Spleen (tissue), 11 donors: ENCODE data around the gene GLIS1. TPM values are rescaled to one million over a fixed set of nuclear protein-coding genes. Genes with fewer than 3 reads are reported as not detected.
A peak's percentile ranks its signal among the peaks of the same experiment; 100 is the strongest.

ENCODE experiments used
- DNase-seq: peaks from one replicate; pipeline ENCODE4 v3.0.0-alpha.2; 2020
- H3K27ac ChIP-seq, 8 donors: fragments of 200-600 bp; sonication (generic) in 7 of 8; 1 replicate in 4 of 8; 2 replicates in 4 of 8; pipeline versions ENCODE4 v1.5.0 to v1.8.0; 2016 to 2021; ENCODE audit warnings: inconsistent platforms in 4 of 8, mild to moderate bottlenecking in 4 of 8, moderate library complexity in 1 of 8
- H3K27me3 ChIP-seq, 7 donors: fragments of 200-600 bp; sonication (generic) in 6 of 7; replicated peaks in 1 of 7; 1 replicate in 4 of 7; 2 replicates in 3 of 7; pipeline versions ENCODE4 v1.5.0 to v1.8.0; 2016 to 2021; ENCODE audit warnings: inconsistent platforms in 3 of 7, mild to moderate bottlenecking in 1 of 7
- H3K36me3 ChIP-seq, 6 donors: fragments of 200-600 bp; sonication (generic) in 5 of 6; 1 replicate in 4 of 6; 2 replicates in 2 of 6; pipeline versions ENCODE4 v1.5.0 to v1.8.0; 2016 to 2021; ENCODE audit warnings: inconsistent platforms in 2 of 6
- H3K4me1 ChIP-seq, 6 donors: fragments of 200-600 bp; sonication (generic) in 5 of 6; 1 replicate in 3 of 6; 2 replicates in 3 of 6; pipeline versions ENCODE4 v1.5.0 to v1.8.0; 2016 to 2021; ENCODE audit warnings: inconsistent platforms in 3 of 6
- H3K4me3 ChIP-seq, 8 donors: fragments of 200-600 bp; sonication (generic) in 7 of 8; 1 replicate in 4 of 8; 2 replicates in 4 of 8; pipeline versions ENCODE4 v1.5.0 to v1.8.0; 2016 to 2021; ENCODE audit warnings: inconsistent platforms in 4 of 8, mild to moderate bottlenecking in 4 of 8, moderate library complexity in 2 of 8
- H3K9me3 ChIP-seq, 8 donors: fragments of 200-600 bp; sonication (generic) in 7 of 8; 1 replicate in 4 of 8; 2 replicates in 4 of 8; pipeline versions ENCODE4 v1.5.0 to v1.8.0; 2016 to 2021; ENCODE audit warnings: inconsistent platforms in 4 of 8
- CTCF ChIP-seq, 11 experiments: fragments of 200-600 bp in 7 of 11; fragments of 450-650 bp in 4 of 11; sonication (generic) in 4 of 11; IDR thresholded peaks in 8 of 11; conservative IDR thresholded peaks in 3 of 11; 1 replicate in 7 of 11; 2 replicates in 4 of 11; pipeline versions ENCODE4 v1.4.0 to v1.8.0; 2016 to 2021; ENCODE audit warnings: antibody characterized with exemption in 11 of 11, inconsistent platforms in 4 of 11, mild to moderate bottlenecking in 1 of 11
- POLR2A ChIP-seq, 3 donors: fragments of 450-650 bp; IDR thresholded peaks; one replicate each; pipeline ENCODE4 v1.5.1; 2017; ENCODE audit warnings: antibody characterized with exemption in 3 of 3, mild to moderate bottlenecking in 1 of 3
- POLR2AphosphoS5 ChIP-seq, 3 donors: sonication (generic); formaldehyde crosslinking; IDR thresholded peaks; one replicate each; pipeline ENCODE4 v1.5.1; 2017; ENCODE audit warnings: antibody characterized with exemption in 3 of 3
- WGBS, 5 donors: extraction: QIAGEN DNeasy Blood & Tissue Kit in 3 of 5; methylation state at CpG; one replicate each; pipeline versions ENCODE4 v1.1.5 to v1.1.7; 2013 to 2018; 5-methylcytosine and 5-hydroxymethylcytosine counted together
- intact Hi-C: fragments of 100-400 bp; cut with DNase I; formaldehyde crosslinking; loops from one replicate; pipeline ENCODE4 v1.15.0; 2023; ENCODE audit warnings: low total_unique reads
- polyA plus RNA-seq, 3 donors: library from polyadenylated mRNA; stranded (reverse); fragments of 200-250 nt; gene quantifications; one replicate each; pipeline ENCODE4 v1.2.1, GENCODE V29; 2013
- total RNA-seq, 7 donors: library from RNA; depleted of rRNA in 3 of 7; stranded (reverse); fragments of >200 nt in 3 of 7; fragmentation: NEBNext Ultra II Directional in 4 of 7; extraction: Animal tissue kit (Norgen Biotek cat#: 25700) in 4 of 7; gene quantifications; one replicate each; pipeline versions ENCODE4 v1.1.0 to v1.2.1, GENCODE V29; 2016 to 2021
- donor health status: healthy with polysubstance abuse.
- donor health status: DM: no; HTN: no; CAD: no; lungs with moderate emphysema.
- donor health status: DM: no; HTN: no; CAD: no.
- donor health status: Bipolar disorder and iron deficiency.
- donor health status: healthy.
- donor health status: DM: no; HTN: no; CAD: no.
- donor health status: DM: yes; HTN: yes; CAD: no.

Gene GLIS1
- total and polyA plus RNA-seq, 10 donors = 0.04 to 0.39 (median 0.26) TPM; not detected in 5

GRCh38 chr1:53551428-53551995, 187.5 kb downstream of the GLIS1 start:
- DNase-seq = peak; percentile 53
- Histone ChIP-seq H3K36me3 (no peaks in the 10 kb centered on the region), H3K4me3 (no peak overlapping the region), H3K27me3 (no peaks in the 10 kb centered on the region), H3K9me3 (no peaks in the 10 kb centered on the region), H3K27ac (no peak overlapping the region), H3K4me1 (no peaks in the 10 kb centered on the region)
- intact Hi-C loops = no loop called here
- 87 to 94% (median 91%) methylated on average over 6 to 8 of the region's 8 CpGs for WGBS, 5 donors
- TF ChIP-seq POLR2A (IDR thresholded peaks at IDR 0.05) = no peak
- TF ChIP-seq POLR2AphosphoS5 (IDR thresholded peaks at IDR 0.05) = no peak
- no peak for TF ChIP-seq CTCF (IDR thresholded peaks at IDR 0.05 in 8 of 11, conservative IDR thresholded peaks at IDR 0.05 in 3 of 11)

DNA sequence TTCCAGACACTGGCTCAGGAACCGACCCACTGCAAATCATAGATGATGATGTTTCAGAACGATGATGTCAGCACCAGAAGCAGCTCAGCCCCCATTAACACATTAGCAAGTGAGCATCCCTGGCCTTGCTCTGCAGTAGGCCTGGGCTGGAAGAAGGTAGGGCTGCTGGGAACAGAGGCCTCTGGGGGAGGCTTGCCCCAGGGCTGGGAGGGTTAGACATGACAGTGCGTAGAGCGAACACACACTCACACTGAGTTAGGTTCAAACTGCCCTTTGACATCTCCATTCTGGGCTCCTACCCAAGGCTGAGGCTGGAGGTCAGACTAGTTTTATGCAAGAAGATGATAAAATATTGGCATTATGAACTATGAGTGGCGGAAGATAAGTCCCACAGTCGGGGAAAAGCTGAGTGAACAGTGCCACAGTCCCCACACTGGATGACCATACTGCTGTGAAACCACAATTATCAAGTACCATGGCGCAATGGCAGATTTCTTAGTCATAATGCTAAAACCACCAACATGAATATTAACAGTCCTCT, 188.7 kb downstream of the GLIS1 start:
- intact Hi-C loops = no loop called here
- Histone ChIP-seq H3K27ac (no peak overlapping the region), H3K4me3 (no peak overlapping the region), H3K9me3 (no peaks in the 10 kb centered on the region), H3K4me1 (no peaks in the 10 kb centered on the region), H3K36me3 (no peaks in the 10 kb centered on the region), H3K27me3 (peaks cover 0 to 5% (median 0%) of the 10 kb centered on the region in 7 donors)
- TF ChIP-seq CTCF (IDR thresholded peaks at IDR 0.05 in 8 of 11, conservative IDR thresholded peaks at IDR 0.05 in 3 of 11) = no peak
- TF ChIP-seq POLR2A (IDR thresholded peaks at IDR 0.05) = no peak
- peak in 2 of 3 donors; percentile 29 to 47 for TF ChIP-seq POLR2AphosphoS5 (IDR thresholded peaks at IDR 0.05)
- 61 to 69% (median 63%) methylated on average over 7 of the region's 7 CpGs for WGBS, 5 donors
- DNase-seq = peak; percentile 55

- intact Hi-C loops = no loop called here
- no peak for TF ChIP-seq POLR2A (IDR thresholded peaks at IDR 0.05)
- no peak for TF ChIP-seq POLR2AphosphoS5 (IDR thresholded peaks at IDR 0.05)
- TF ChIP-seq CTCF (IDR thresholded peaks at IDR 0.05 in 8 of 11, conservative IDR thresholded peaks at IDR 0.05 in 3 of 11) = no peak
- H3K4me3 ChIP-seq = no peak overlapping the region
- no peaks in the 10 kb centered on the region for H3K4me1 ChIP-seq
- peaks cover 0 to 5% (median 0%) of the 10 kb centered on the region in 7 donors for H3K27me3 ChIP-seq
- no peak overlapping the region for H3K27ac ChIP-seq
- DNase-seq = peak; percentile 24
- 76 to 85% (median 84%) methylated on average over 2 to 3 of the region's 3 CpGs for WGBS, 5 donors
- no peaks in the 10 kb centered on the region for H3K9me3 ChIP-seq
- no peaks in the 10 kb centered on the region for H3K36me3 ChIP-seq
Observed at GRCh38 chr1:53549781-53550180, 189.2 kb downstream of the GLIS1 start.

- Histone ChIP-seq H3K27me3 (peaks cover 0 to 6% (median 0%) of the 10 kb centered on the region in 7 donors), H3K4me3 (no peak overlapping the region), H3K9me3 (no peaks in the 10 kb centered on the region), H3K4me1 (no peaks in the 10 kb centered on the region), H3K27ac (no peak overlapping the region), H3K36me3 (no peaks in the 10 kb centered on the region)
- TF ChIP-seq CTCF (IDR thresholded peaks at IDR 0.05 in 8 of 11, conservative IDR thresholded peaks at IDR 0.05 in 3 of 11) = no peak
- TF ChIP-seq POLR2AphosphoS5 (IDR thresholded peaks at IDR 0.05) = no peak
- TF ChIP-seq POLR2A (IDR thresholded peaks at IDR 0.05) = no peak
- WGBS, 5 donors = 63 to 81% (median 76%) methylated on average over 2 of the region's 2 CpGs
- DNase-seq = no peak
- intact Hi-C loops = no loop called here
Observed at GRCh38 chr1:53549287-53549686, 189.7 kb downstream of the GLIS1 start.
